Brain microvascular endothelial cell (primary cell): Measurements from ENCODE around the gene SP100.
"Not testable (repeated sequence)": the region's sequence is repeated elsewhere in the genome, so short reads cannot be mapped to it uniquely, and the experiment has no call there.

Source experiments
- DNase-seq: peaks from one replicate; pipeline ENCODE4 v3.0.0-alpha.2; 2020
- H3K27ac ChIP-seq: fragments of 250-450 bp; sonication (Bioruptor Pico); 2 replicates; pipeline ENCODE4 v1.5.1; 2020; ENCODE audit warnings: mild to moderate bottlenecking, moderate library complexity
- H3K27me3 ChIP-seq: fragments of 250-450 bp; sonication (Bioruptor Pico); replicated peaks from 2 replicates; pipeline ENCODE4 v1.5.1; 2020; ENCODE audit warnings: mild to moderate bottlenecking
- H3K36me3 ChIP-seq: fragments of 250-450 bp; sonication (Bioruptor Pico); replicated peaks from 2 replicates; pipeline ENCODE4 v1.5.1; 2020; ENCODE audit warnings: mild to moderate bottlenecking
- H3K4me3 ChIP-seq: 2 replicates; pipeline ENCODE4 v1.5.1; 2011; ENCODE audit warnings: low read depth, mild to moderate bottlenecking, control low read depth, low read length, moderate library complexity
- CTCF ChIP-seq: IDR thresholded peaks from 2 replicates; pipeline ENCODE4 v1.5.1; 2011; ENCODE audit warnings: low read depth, mild to moderate bottlenecking, moderate library complexity, low read length, control low read depth, inconsistent platforms; ENCODE audit errors: missing control alignments
- in situ Hi-C: cut with HindIII; loops from 2 replicates; pipeline ENCODE4 v1.10.0; 2017; ENCODE audit warnings: low sequenced_read_pairs, low pct_ligation_motif_present

Gene SP100

GRCh38 chr2:230400041-230400440 is 16.0 kb upstream of the SP100 start:
- H3K36me3 ChIP-seq: peaks cover 4% of the 10 kb centered on the region

GRCh38 chr2:230400454-230400853 is 15.5 kb upstream of the SP100 start:
- no peak for TF ChIP-seq CTCF
- DNase-seq: no peak
- H3K27ac ChIP-seq: no peak overlapping the region
- peaks cover 4% of the 10 kb centered on the region for H3K36me3 ChIP-seq
- H3K4me3 ChIP-seq: no peak overlapping the region
- in situ Hi-C loops: no loop called here
- no peaks in the 10 kb centered on the region for H3K27me3 ChIP-seq

More at GRCh38 chr2:230400041-230400440, 16.0 kb upstream of the SP100 start:
- Histone ChIP-seq H3K4me3 (no peak overlapping the region), H3K27ac (no peak overlapping the region), H3K27me3 (no peaks in the 10 kb centered on the region)
- no peak for TF ChIP-seq CTCF
- no peak for DNase-seq
- in situ Hi-C loops: no loop called here

- not testable (repeated sequence) for DNase-seq, H3K36me3 ChIP-seq, H3K27ac ChIP-seq
Observed at GRCh38 chr2:230401026-230401425, 15.0 kb upstream of the SP100 start.

DNA sequence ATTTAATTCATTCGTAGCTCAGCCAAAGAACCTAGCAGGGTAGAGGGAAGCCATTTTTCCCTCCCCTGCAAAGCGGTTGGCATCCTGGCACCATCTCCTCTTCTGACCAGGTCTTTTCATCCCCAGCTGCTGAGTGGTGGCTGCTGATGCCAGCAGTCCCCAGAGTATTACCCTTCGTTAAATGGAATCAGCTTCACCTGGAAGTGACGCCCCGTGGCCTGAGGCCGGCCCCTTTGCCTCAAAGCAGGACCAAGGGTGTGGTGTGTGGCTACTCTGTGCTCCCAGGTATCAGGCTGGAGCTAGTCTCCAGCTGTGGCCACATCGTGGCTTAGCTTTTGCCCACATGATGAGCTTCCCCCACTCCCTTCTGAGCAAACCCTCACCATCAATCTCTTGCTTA is 12.3 kb upstream of the SP100 start:
- no peak for DNase-seq
- no peak overlapping the region for H3K4me3 ChIP-seq
- no peak for TF ChIP-seq CTCF
- in situ Hi-C loops: no loop called here
- H3K36me3 ChIP-seq: peaks cover 2% of the 10 kb centered on the region
- H3K27me3 ChIP-seq: no peaks in the 10 kb centered on the region
- no peak overlapping the region for H3K27ac ChIP-seq

More at GRCh38 chr2:230401026-230401425, 15.0 kb upstream of the SP100 start:
- in situ Hi-C loops, H3K27me3 ChIP-seq, H3K4me3 ChIP-seq: not testable (repeated sequence)

DNA sequence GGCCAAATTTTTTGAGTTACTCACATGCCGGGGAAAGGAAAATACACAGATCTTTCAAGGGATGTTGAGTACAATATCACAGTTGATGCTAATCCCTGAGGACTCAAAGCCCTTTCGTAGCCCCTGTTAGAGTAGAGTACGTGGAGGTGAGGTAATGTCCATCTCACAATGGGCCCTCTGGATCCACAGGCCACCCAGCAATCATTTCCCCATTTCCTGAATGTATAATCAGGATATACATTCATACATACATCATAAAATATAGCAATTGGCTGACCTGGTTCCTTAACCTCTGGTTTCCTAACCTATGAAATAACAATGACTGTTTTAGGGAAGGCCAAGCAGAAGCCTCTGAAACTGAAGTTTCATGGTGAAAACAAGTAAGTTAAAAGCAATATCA is 10.2 kb upstream of the SP100 start:
- in situ Hi-C loops: no loop called here
- TF ChIP-seq CTCF: no peak
- peaks cover 2% of the 10 kb centered on the region for H3K36me3 ChIP-seq
- H3K27me3 ChIP-seq: no peaks in the 10 kb centered on the region
- DNase-seq: no peak
- H3K27ac ChIP-seq: no peak overlapping the region
- no peak overlapping the region for H3K4me3 ChIP-seq

GRCh38 chr2:230408244-230408842 is 7.7 kb upstream of the SP100 start:
- in situ Hi-C loops: no loop called here
- Histone ChIP-seq H3K27ac (no peak overlapping the region), H3K4me3 (no peak overlapping the region), H3K27me3 (no peaks in the 10 kb centered on the region), H3K36me3 (peaks cover 2% of the 10 kb centered on the region)
- peak; percentile 49 for DNase-seq
- no peak for TF ChIP-seq CTCF

GRCh38 chr2:230409316-230409715 is 6.7 kb upstream of the SP100 start:
- H3K27me3 ChIP-seq, in situ Hi-C loops, DNase-seq, H3K4me3 ChIP-seq, H3K36me3 ChIP-seq, H3K27ac ChIP-seq: not testable (repeated sequence)
